Sigmoid colon (tissue), 7 donors: ENCODE results near the gene HSD17B12. TPM values are rescaled to one million over a fixed set of nuclear protein-coding genes. Genes with fewer than 3 reads are reported as not detected.

Experiments
- DNase-seq: peaks from one replicate; pipeline ENCODE4 v3.0.0-alpha.2; 2019
- H3K27ac ChIP-seq, 4 donors: fragments of 200-600 bp; sonication (generic); one replicate each; pipeline ENCODE4 v1.5.1; 2016 to 2019; ENCODE audit warnings: mild to moderate bottlenecking in 1 of 4
- H3K27me3 ChIP-seq, 3 donors: fragments of 200-600 bp; sonication (generic); one replicate each; pipeline ENCODE4 v1.5.1; 2019; ENCODE audit warnings: mild to moderate bottlenecking in 1 of 3
- H3K36me3 ChIP-seq, 4 donors: fragments of 200-600 bp; sonication (generic); one replicate each; pipeline ENCODE4 v1.5.1; 2016 to 2019
- H3K4me1 ChIP-seq, 4 donors: fragments of 200-600 bp; sonication (generic); one replicate each; pipeline ENCODE4 v1.5.1; 2017 to 2019
- H3K4me3 ChIP-seq, 4 donors: fragments of 200-600 bp; sonication (generic); one replicate each; pipeline ENCODE4 v1.5.1; 2017 to 2019; ENCODE audit warnings: mild to moderate bottlenecking in 2 of 4, moderate library complexity in 1 of 4
- H3K9me3 ChIP-seq, 4 donors: fragments of 200-600 bp in 3 of 4; sonication (generic) in 3 of 4; one replicate each; pipeline versions ENCODE4 v1.5.1 to v1.6.1; 2013 to 2019
- CTCF ChIP-seq, 4 experiments: fragments of 450-650 bp in 3 of 4; fragments of 200-600 bp in 1 of 4; IDR thresholded peaks; one replicate each; pipeline ENCODE4 v1.5.1; 2016 to 2019; ENCODE audit warnings: antibody characterized with exemption in 4 of 4, mild to moderate bottlenecking in 3 of 4, moderate library complexity in 2 of 4
- EP300 ChIP-seq, 4 donors: sonication (generic); formaldehyde crosslinking; IDR thresholded peaks; one replicate each; pipeline ENCODE4 v1.6.1; 2017; ENCODE audit warnings: antibody characterized with exemption in 4 of 4
- POLR2A ChIP-seq, 2 donors: fragments of 450-650 bp; IDR thresholded peaks; one replicate each; pipeline ENCODE4 v1.6.1; 2016; ENCODE audit warnings: antibody characterized with exemption in 2 of 2, mild to moderate bottlenecking in 2 of 2, moderate library complexity in 2 of 2
- POLR2AphosphoS5 ChIP-seq, 4 donors: sonication (generic); formaldehyde crosslinking; IDR thresholded peaks; one replicate each; pipeline ENCODE4 v1.6.1; 2017; ENCODE audit warnings: antibody characterized with exemption in 4 of 4
- WGBS, 2 donors: extraction: QIAGEN DNeasy Blood & Tissue Kit; methylation state at CpG; one replicate each; pipeline ENCODE4 v1.1.7; 2013; 5-methylcytosine and 5-hydroxymethylcytosine counted together
- intact Hi-C: fragments of 100-400 bp; cut with DNase I; formaldehyde crosslinking; loops from one replicate; pipeline ENCODE4 v1.15.1; 2023
- polyA plus RNA-seq, 3 donors: library from polyadenylated mRNA; stranded (reverse); fragments of 200-250 nt; gene quantifications; one replicate each; pipeline ENCODE4 v1.2.3, GENCODE V29; 2013
- total RNA-seq, 4 donors: library from RNA; depleted of rRNA; stranded (reverse); fragments of >200 nt; gene quantifications; one replicate each; pipeline ENCODE4 v1.1.0, GENCODE V29; 2016
- donor health status: healthy with polysubstance abuse.
- donor health status: Bipolar disorder and iron deficiency.
- donor health status: healthy.

The HSD17B12 gene
- total and polyA plus RNA-seq, 7 donors, result 21.6 to 53.4 (median 34.9) TPM

- H3K4me1 ChIP-seq, result peaks cover 0 to 4% (median 0%) of the 10 kb centered on the region in 4 donors
- 84 to 94% methylated on average over 6 of the region's 6 CpGs for WGBS, 2 donors
- intact Hi-C loops, result no loop called here
- no peaks in the 10 kb centered on the region for H3K9me3 ChIP-seq
- no peaks in the 10 kb centered on the region for H3K27me3 ChIP-seq
- no peak for DNase-seq
- no peaks in the 10 kb centered on the region for H3K36me3 ChIP-seq
- TF ChIP-seq EP300 (IDR thresholded peaks at IDR 0.05) (no peak), POLR2A (IDR thresholded peaks at IDR 0.05) (no peak), CTCF (IDR thresholded peaks at IDR 0.05) (no peak), POLR2AphosphoS5 (IDR thresholded peaks at IDR 0.05) (no peak)
- H3K4me3 ChIP-seq, result no peak overlapping the region
- no peak overlapping the region for H3K27ac ChIP-seq
Observed at GRCh38 chr11:43690929-43691725, 10.6 kb downstream of the HSD17B12 start.

- no peak for DNase-seq
- Histone ChIP-seq H3K36me3 (no peaks in the 10 kb centered on the region), H3K27ac (no peak overlapping the region), H3K4me1 (peaks cover 0 to 4% (median 0%) of the 10 kb centered on the region in 4 donors), H3K27me3 (no peaks in the 10 kb centered on the region), H3K9me3 (no peaks in the 10 kb centered on the region), H3K4me3 (no peak overlapping the region)
- TF ChIP-seq POLR2AphosphoS5 (IDR thresholded peaks at IDR 0.05) (no peak), EP300 (IDR thresholded peaks at IDR 0.05) (no peak), POLR2A (IDR thresholded peaks at IDR 0.05) (no peak), CTCF (IDR thresholded peaks at IDR 0.05) (no peak)
- intact Hi-C loops, result no loop called here
- 93 to 98% methylated on average over 1 of the region's 1 CpG for WGBS, 2 donors
Observed at GRCh38 chr11:43691806-43692205, 11.3 kb downstream of the HSD17B12 start.

- H3K27ac ChIP-seq, result no peak overlapping the region
- 93 to 97% methylated on average over 2 of the region's 2 CpGs for WGBS, 2 donors
Observed at GRCh38 chr11:43693069-43693468, 12.5 kb downstream of the HSD17B12 start.

GRCh38 chr11:43693731-43694130 is 13.2 kb downstream of the HSD17B12 start:
- no peak for TF ChIP-seq POLR2A (IDR thresholded peaks at IDR 0.05)
- no peak for TF ChIP-seq POLR2AphosphoS5 (IDR thresholded peaks at IDR 0.05)
- TF ChIP-seq CTCF (IDR thresholded peaks at IDR 0.05), result no peak
- no peak for TF ChIP-seq EP300 (IDR thresholded peaks at IDR 0.05)
- no peak for DNase-seq
- Histone ChIP-seq H3K4me3 (no peak overlapping the region), H3K4me1 (no peaks in the 10 kb centered on the region), H3K27me3 (no peaks in the 10 kb centered on the region), H3K36me3 (no peaks in the 10 kb centered on the region), H3K27ac (no peak overlapping the region), H3K9me3 (no peaks in the 10 kb centered on the region)
- WGBS, 2 donors, result 75 to 84% methylated on average over 3 of the region's 3 CpGs
- intact Hi-C loops, result no loop called here

More at GRCh38 chr11:43693069-43693468, 12.5 kb downstream of the HSD17B12 start:
- no peak for TF ChIP-seq CTCF (IDR thresholded peaks at IDR 0.05)
- TF ChIP-seq POLR2AphosphoS5 (IDR thresholded peaks at IDR 0.05), result no peak
- TF ChIP-seq EP300 (IDR thresholded peaks at IDR 0.05), result no peak
- TF ChIP-seq POLR2A (IDR thresholded peaks at IDR 0.05), result no peak
- intact Hi-C loops, result no loop called here
- no peaks in the 10 kb centered on the region for H3K27me3 ChIP-seq
- no peaks in the 10 kb centered on the region for H3K9me3 ChIP-seq
- H3K4me1 ChIP-seq, result no peaks in the 10 kb centered on the region
- H3K4me3 ChIP-seq, result no peak overlapping the region
- DNase-seq, result no peak
- H3K36me3 ChIP-seq, result no peaks in the 10 kb centered on the region
